SK-N-SH (cell line): ENCODE measurements around the gene AMIGO2. TPM values are rescaled to one million over a fixed set of nuclear protein-coding genes. Genes with fewer than 3 reads are reported as not detected.

Source experiments
- CTCF ChIA-PET: fragments of 300-600, 350-600 bp; formaldehyde crosslinking; extraction: SDS; loops from one replicate; lab custom pipeline; 2021; lab: Yijun Ruan, JAX
- POLR2A ChIA-PET: fragments of 350-600 bp; sonication (Branson Sonifier 250); formaldehyde crosslinking; extraction: SDS; loops from one replicate; lab custom pipeline; 2020; ENCODE audit warnings: antibody characterized with exemption, inconsistent platforms; lab: Yijun Ruan, JAX
- DNase-seq: peaks from one replicate; pipeline ENCODE4 v3.0.0; 2012
- H2AFZ ChIP-seq: fragments of 200-600 bp; sonication (generic); 2 replicates; pipeline ENCODE4 v1.8.1; 2016; ENCODE audit warnings: antibody characterized with exemption, mild to moderate bottlenecking, low read depth
- H3F3A ChIP-seq: fragments of 200-600 bp; sonication (generic); replicated peaks from 2 replicates; pipeline ENCODE3; 2016; ENCODE audit warnings: antibody characterized with exemption, mild to moderate bottlenecking; ENCODE audit not compliant: insufficient read depth
- H3K27ac ChIP-seq, 2 experiments: fragments of 200-500 bp in 1 of 2; fragments of 200-600 bp in 1 of 2; sonication (Bioruptor generic) in 1 of 2; sonication (generic), shearing (Covaris generic) in 1 of 2; 2 replicates each; pipeline versions ENCODE4 v1.5.1 to v1.6.1; 2014 to 2016; ENCODE audit warnings: low read depth in 2 of 2, inconsistent platforms in 1 of 2, low read length in 1 of 2, mild to moderate bottlenecking in 1 of 2, mixed read lengths in 1 of 2
- H3K27me3 ChIP-seq: fragments of 200-600 bp; sonication (generic), shearing (Covaris generic); 2 replicates; pipeline ENCODE4 v1.6.1; 2016; ENCODE audit warnings: mixed run types; ENCODE audit not compliant: insufficient read depth
- H3K36me3 ChIP-seq, 2 experiments: fragments of 200-500 bp in 1 of 2; fragments of 200-600 bp in 1 of 2; sonication (Bioruptor generic) in 1 of 2; sonication (generic) in 1 of 2; replicated peaks in 1 of 2; 2 replicates each; pipeline versions ENCODE3 to v1.5.1; 2014 to 2016; ENCODE audit warnings: low read length in 1 of 2, mild to moderate bottlenecking in 1 of 2; ENCODE audit not compliant: insufficient read depth in 2 of 2, control insufficient read depth in 1 of 2
- H3K4me1 ChIP-seq, 2 experiments: fragments of 200-500 bp in 1 of 2; fragments of 200-600 bp in 1 of 2; sonication (Bioruptor generic) in 1 of 2; sonication (generic), shearing (Covaris generic) in 1 of 2; 2 replicates each; pipeline versions ENCODE4 v1.5.1 to v1.6.1; 2014 to 2016; ENCODE audit warnings: low read depth in 1 of 2, low read length in 1 of 2, mixed run types in 1 of 2; ENCODE audit not compliant: insufficient read depth in 2 of 2, control insufficient read depth in 1 of 2
- H3K4me2 ChIP-seq: fragments of 200-600 bp; sonication (generic), shearing (Covaris generic); 2 replicates; pipeline ENCODE4 v1.6.1; 2017; ENCODE audit warnings: mixed run types
- H3K4me3 ChIP-seq, 2 experiments: fragments of 200-500 bp in 1 of 2; fragments of 200-600 bp in 1 of 2; sonication (Bioruptor generic) in 1 of 2; sonication (generic), shearing (Covaris generic) in 1 of 2; 2 replicates each; pipeline versions ENCODE4 v1.5.1 to v1.8.1; 2014 to 2016; ENCODE audit warnings: low read depth in 2 of 2, inconsistent platforms in 1 of 2, low read length in 1 of 2, mild to moderate bottlenecking in 1 of 2, mixed read lengths in 1 of 2, moderate library complexity in 1 of 2
- H3K79me2 ChIP-seq: fragments of 200-600 bp; sonication (generic); 2 replicates; pipeline ENCODE4 v1.8.1; 2017; ENCODE audit warnings: mild to moderate bottlenecking; ENCODE audit not compliant: insufficient read depth
- H3K9ac ChIP-seq: fragments of 200-600 bp; sonication (generic); 2 replicates; pipeline ENCODE4 v1.6.1; 2017; ENCODE audit warnings: mixed run types
- H3K9me2 ChIP-seq: fragments of 200-600 bp; sonication (generic); 2 replicates; pipeline ENCODE4 v1.6.1; 2017; ENCODE audit warnings: mixed run types
- H3K9me3 ChIP-seq: fragments of 200-600 bp; sonication (generic); 2 replicates; pipeline ENCODE4 v1.6.1; 2017; ENCODE audit warnings: mixed run types, mild to moderate bottlenecking, moderate library complexity
- H4K20me1 ChIP-seq: fragments of 200-600 bp; sonication (generic); 2 replicates; pipeline ENCODE4 v1.6.1; 2017; ENCODE audit warnings: mild to moderate bottlenecking, mixed run types; ENCODE audit not compliant: insufficient read depth
- CTCF ChIP-seq: fragments of 200-600 bp; sonication (generic); IDR thresholded peaks from 2 replicates; pipeline ENCODE4 v1.6.1; 2017; ENCODE audit warnings: antibody characterized with exemption, mild to moderate bottlenecking, moderate library complexity
- ELF1 ChIP-seq: IDR thresholded peaks from 2 replicates; pipeline ENCODE4 v1.4.0; 2012
- FOXM1 ChIP-seq: IDR thresholded peaks from 2 replicates; pipeline ENCODE4 v1.4.0; 2012; ENCODE audit warnings: low read depth, mild to moderate bottlenecking
- IRF3 ChIP-seq: fragments of 150-350 bp; IDR thresholded peaks from 2 replicates; pipeline ENCODE4 v1.6.1; 2016; ENCODE audit warnings: mild to moderate bottlenecking, low read depth, low read length
- MAX ChIP-seq: IDR thresholded peaks from 2 replicates; pipeline ENCODE4 v1.4.0; 2012; ENCODE audit warnings: low read depth
- POLR2AphosphoS5 ChIP-seq: IDR thresholded peaks from 2 replicates; pipeline ENCODE4 v1.6.1; 2012; ENCODE audit warnings: low read depth, low read length
- RCOR1 ChIP-seq: fragments of 150-350 bp; IDR thresholded peaks from 2 replicates; pipeline ENCODE4 v1.6.1; 2017; ENCODE audit warnings: antibody characterized with exemption, low read length
- TAF1 ChIP-seq: IDR thresholded peaks from 2 replicates; pipeline ENCODE4 v1.6.1; 2012; ENCODE audit warnings: low read depth, mild to moderate bottlenecking, low read length, moderate library complexity, borderline replicate concordance
- TCF12 ChIP-seq: IDR thresholded peaks from 2 replicates; pipeline ENCODE4 v1.4.0; 2012
- USF1 ChIP-seq: IDR thresholded peaks from 2 replicates; pipeline ENCODE4 v1.4.0; 2012; ENCODE audit warnings: low read depth, borderline replicate concordance
- WGBS: methylation state at CpG from one replicate; pipeline ENCODE4 v1.1.6; 2017; ENCODE audit warnings: low lambda C conversion rate; 5-methylcytosine and 5-hydroxymethylcytosine counted together
- polyA plus RNA-seq, 3 experiments: library from polyadenylated mRNA; depleted of rRNA; stranded (reverse); fragments of >200 nt; gene quantifications; 2 replicates each; pipeline ENCODE4 v1.2.3, GENCODE V29; 2012

The AMIGO2 gene
- polyA plus RNA-seq, 1 of the 3 experiments (the other 2 are of a cell fraction): 1.2 TPM

- Histone ChIP-seq H4K20me1 (no peaks in the 10 kb centered on the region), H2AFZ (no peak overlapping the region), H3K9me3 (no peaks in the 10 kb centered on the region), H3K4me1 (no peaks in the 10 kb centered on the region), H3K4me3 (no peak overlapping the region), H3K27me3 (0 out of 2 replicates have a peak, but pooled peaks cover 6% of the 10 kb centered on the region), H3K4me2 (peak overlapping the region; percentile 2; the same call in 1 of the 2 replicates)
- WGBS: 4% methylated on average over 3 of the region's 3 CpGs
- ChIA-PET CTCF (no interaction called here), POLR2A (no interaction called here)
- TF ChIP-seq TCF12: 0 out of 2 replicates have a peak, but pooled peaks have one; percentile 4
- TF ChIP-seq POLR2AphosphoS5: no peak
- TF ChIP-seq, all 33 proteins: peak for 1
- Histone ChIP-seq H3K79me2 (no peaks in the 10 kb centered on the region), H3K36me3 (no peaks in the 10 kb centered on the region), H3K9ac (no peak overlapping the region), H3K27ac (peak overlapping the region in 1 of 2 experiments; percentile 43; a peak in 2 of 4 replicates), H3K9me2 (no peaks in the 10 kb centered on the region), H3F3A (peaks cover 11% of the 10 kb centered on the region)
- no peak for DNase-seq
These were observed 15.9 kb upstream of the AMIGO2 start for GRCh38 chr12:47095446-47096236.

GRCh38 chr12:47094804-47095203 is 15.0 kb upstream of the AMIGO2 start:
- POLR2A ChIA-PET: no interaction called here
- CTCF ChIA-PET: interaction anchor here (0.6 kb wide), 1 partner anchor 27 kb away, joined by 3 read pairs; no protein-coding TSS in a partner anchor
- no peak overlapping the region for H3K9ac ChIP-seq
- H3K27ac ChIP-seq: no peak overlapping the region
- no peaks in the 10 kb centered on the region for H3K4me1 ChIP-seq
- no peak overlapping the region for H3K4me3 ChIP-seq
- no peaks in the 10 kb centered on the region for H3K9me3 ChIP-seq
- no peak overlapping the region for H3K4me2 ChIP-seq
- 25% methylated on average over 4 of the region's 4 CpGs for WGBS
- H3F3A ChIP-seq: peaks cover 11% of the 10 kb centered on the region
- no peaks in the 10 kb centered on the region for H4K20me1 ChIP-seq
- H3K36me3 ChIP-seq: no peaks in the 10 kb centered on the region
- H2AFZ ChIP-seq: no peak overlapping the region
- 0 out of 2 replicates have a peak, but pooled peaks cover 6% of the 10 kb centered on the region for H3K27me3 ChIP-seq
- DNase-seq: no peak
- TF ChIP-seq IRF3 (no peak), TAF1 (no peak), MAX (no peak), FOXM1 (no peak), USF1 (no peak)
- TF ChIP-seq, all 33 proteins: peak for 0
- Histone ChIP-seq H3K9me2 (no peaks in the 10 kb centered on the region), H3K79me2 (no peaks in the 10 kb centered on the region)

- ChIA-PET POLR2A (no interaction called here), CTCF (no interaction called here)
- H3K9ac ChIP-seq: no peak overlapping the region
- H3K79me2 ChIP-seq: no peaks in the 10 kb centered on the region
- no peak overlapping the region for H3K4me3 ChIP-seq
- H3K36me3 ChIP-seq: no peaks in the 10 kb centered on the region
- peaks cover 30% of the 10 kb centered on the region for H3F3A ChIP-seq
- H4K20me1 ChIP-seq: no peaks in the 10 kb centered on the region
- H3K9me3 ChIP-seq: no peaks in the 10 kb centered on the region
- H2AFZ ChIP-seq: no peak overlapping the region
- no peak overlapping the region for H3K27ac ChIP-seq
- TF ChIP-seq RCOR1: no peak
- TF ChIP-seq CTCF: no peak
- no peak for TF ChIP-seq ELF1
- WGBS: 28% methylated on average over 2 of the region's 2 CpGs
- no peaks in the 10 kb centered on the region for H3K9me2 ChIP-seq
- no peaks in the 10 kb centered on the region for H3K27me3 ChIP-seq
- no peak overlapping the region for H3K4me2 ChIP-seq
- DNase-seq: no peak
- H3K4me1 ChIP-seq: peaks cover 0 to 25% of the 10 kb centered on the region in 2 experiments; a peak in 2 of 4 replicates
These were observed 11.2 kb upstream of the AMIGO2 start for GRCh38 chr12:47091009-47091408.
